Bone marrow (tissue), 2 donors: ENCODE results near the gene RPS6KA5.
"Not testable (repeated sequence)": the region's sequence is repeated elsewhere in the genome, so short reads cannot be mapped to it uniquely, and the experiment has no call there.

ENCODE experiments used
- DNase-seq, 2 donors: peaks; one replicate each; lab custom pipeline; 2025; lab: John Stamatoyannopoulos, UW

RPS6KA5 gene

DNA sequence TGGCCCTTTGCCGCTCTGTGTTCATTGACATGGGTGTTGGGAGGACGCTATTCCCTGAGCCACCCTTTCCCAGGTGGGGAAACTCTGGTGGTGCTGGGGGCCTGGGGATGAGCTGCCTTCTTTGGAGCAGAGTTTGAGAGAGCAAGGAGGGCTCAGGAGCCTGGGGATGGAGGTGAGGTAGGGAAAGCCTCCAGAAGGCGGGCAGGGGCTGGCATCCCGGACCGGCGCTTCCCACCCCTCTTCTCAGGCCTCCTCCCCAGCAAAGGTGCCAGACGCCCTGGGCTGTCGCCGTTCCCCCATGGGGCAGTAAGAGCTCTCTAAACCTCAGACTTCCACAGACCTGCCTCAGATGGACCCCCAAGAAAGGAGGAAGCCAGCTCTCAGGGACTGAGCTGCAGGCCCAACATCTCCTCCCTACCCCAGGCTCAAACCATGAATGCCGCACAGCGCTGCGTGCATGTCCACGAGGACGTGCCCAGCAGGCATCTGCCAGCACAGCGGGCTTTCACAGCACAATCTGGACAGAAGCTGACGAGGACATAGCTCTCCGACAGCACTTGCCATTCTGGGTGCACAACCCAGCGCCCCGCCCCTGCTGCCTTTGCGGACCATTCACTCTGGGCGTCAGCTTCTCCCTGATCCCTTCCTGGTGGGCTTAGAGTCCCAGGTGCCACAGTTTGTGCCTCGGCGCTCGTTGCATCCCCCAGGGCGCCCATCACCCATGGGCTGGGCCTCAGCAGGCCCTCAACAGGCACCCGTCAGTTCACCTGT lies 229.3 kb downstream of the RPS6KA5 start:
- no peak for DNase-seq

DNA sequence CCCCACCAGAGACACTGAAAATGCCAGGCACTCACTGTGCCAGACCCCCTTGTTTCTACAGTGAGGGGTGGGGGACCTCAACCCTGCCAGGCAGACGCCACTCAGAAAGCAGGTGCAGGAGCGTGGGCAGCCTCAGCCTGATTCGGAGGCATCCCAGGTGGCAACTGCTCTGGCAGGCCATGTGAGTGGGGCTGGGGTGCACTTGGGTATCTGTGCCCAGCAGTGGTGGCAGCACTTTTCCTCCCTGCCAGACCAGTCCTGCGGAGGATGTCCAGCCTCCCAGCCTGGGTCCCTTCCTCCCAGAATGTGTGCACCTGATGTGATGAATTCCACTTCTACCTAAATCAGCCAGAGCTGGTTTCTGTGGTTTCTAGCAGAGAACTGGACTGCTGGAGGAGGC lies 230.8 kb downstream of the RPS6KA5 start:
- no peak for DNase-seq

DNA sequence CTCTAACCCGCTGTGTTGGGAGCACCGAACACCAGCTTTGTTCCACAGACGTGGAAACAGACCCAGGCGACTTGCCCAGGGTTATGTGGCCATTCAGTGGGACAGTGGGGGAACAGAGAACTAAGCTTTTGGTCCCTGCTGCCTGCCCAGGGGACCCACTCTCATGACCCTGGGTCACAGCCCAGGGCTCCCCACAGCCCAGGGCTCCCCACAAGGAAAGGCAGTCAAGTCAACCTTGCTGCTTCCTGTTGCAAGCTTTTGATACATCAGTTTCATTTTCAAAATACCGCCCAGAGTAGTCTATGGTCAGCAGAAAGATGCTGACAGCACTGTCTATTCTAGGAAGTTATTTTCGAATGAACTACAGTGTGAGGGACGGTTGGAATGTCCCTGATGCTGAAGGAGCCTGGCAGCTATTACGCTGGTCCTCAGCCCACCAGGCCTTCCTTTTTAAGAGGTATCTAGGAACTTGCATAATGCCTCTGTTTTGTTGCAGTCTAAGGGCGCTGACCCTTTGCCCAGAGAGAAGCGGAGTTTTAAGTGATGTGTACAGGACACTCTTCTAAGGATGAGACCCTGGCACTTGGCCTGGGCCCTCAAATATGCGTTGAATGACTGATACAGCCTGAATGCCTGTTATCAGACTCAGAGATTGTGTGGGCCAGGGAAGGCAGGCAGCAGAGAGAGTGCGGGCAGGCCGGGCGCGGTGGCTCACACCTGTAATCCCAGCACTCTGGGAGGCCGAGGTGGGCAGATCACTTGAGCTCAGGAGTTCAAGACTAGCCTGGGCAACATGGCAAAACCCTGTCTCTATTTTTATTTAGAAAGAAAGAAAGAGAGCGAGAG lies 231.6 kb downstream of the RPS6KA5 start:
- DNase-seq = peak in 1 of 2 donors; percentile 33

GRCh38 chr14:90827919-90828610 lies 232.4 kb downstream of the RPS6KA5 start:
- DNase-seq = peak; percentile 75 to 86

- DNase-seq = not testable (repeated sequence)
Observed at GRCh38 chr14:90823542-90823941, 236.9 kb downstream of the RPS6KA5 start.

- DNase-seq = peak in 1 of 2 donors; percentile 30
Observed at GRCh38 chr14:90820958-90821357, 239.5 kb downstream of the RPS6KA5 start.

- no peak for DNase-seq
Observed at GRCh38 chr14:90819734-90820393, 240.6 kb downstream of the RPS6KA5 start.

DNA sequence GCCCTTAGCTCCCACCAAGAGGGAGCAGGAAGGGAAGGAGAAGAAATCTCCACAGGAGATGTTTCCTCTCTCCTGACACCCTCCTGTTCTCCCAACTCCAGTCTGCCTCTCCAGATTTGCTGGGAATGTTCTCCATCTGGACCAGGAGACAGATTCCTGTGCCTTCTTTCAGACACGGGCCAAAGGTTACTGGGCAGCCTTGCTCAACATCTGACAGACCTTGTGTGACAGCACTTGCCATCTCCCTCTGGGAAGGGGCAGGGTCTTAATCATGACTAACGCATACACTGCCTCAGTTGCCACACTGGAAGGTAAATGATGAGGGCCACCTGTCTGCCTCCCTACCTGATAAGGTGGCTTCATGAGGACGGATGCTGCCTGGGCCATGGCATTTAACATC lies 241.7 kb downstream of the RPS6KA5 start:
- DNase-seq = no peak

- DNase-seq = no peak
Observed at GRCh38 chr14:90816681-90817436, 243.6 kb downstream of the RPS6KA5 start.

DNA sequence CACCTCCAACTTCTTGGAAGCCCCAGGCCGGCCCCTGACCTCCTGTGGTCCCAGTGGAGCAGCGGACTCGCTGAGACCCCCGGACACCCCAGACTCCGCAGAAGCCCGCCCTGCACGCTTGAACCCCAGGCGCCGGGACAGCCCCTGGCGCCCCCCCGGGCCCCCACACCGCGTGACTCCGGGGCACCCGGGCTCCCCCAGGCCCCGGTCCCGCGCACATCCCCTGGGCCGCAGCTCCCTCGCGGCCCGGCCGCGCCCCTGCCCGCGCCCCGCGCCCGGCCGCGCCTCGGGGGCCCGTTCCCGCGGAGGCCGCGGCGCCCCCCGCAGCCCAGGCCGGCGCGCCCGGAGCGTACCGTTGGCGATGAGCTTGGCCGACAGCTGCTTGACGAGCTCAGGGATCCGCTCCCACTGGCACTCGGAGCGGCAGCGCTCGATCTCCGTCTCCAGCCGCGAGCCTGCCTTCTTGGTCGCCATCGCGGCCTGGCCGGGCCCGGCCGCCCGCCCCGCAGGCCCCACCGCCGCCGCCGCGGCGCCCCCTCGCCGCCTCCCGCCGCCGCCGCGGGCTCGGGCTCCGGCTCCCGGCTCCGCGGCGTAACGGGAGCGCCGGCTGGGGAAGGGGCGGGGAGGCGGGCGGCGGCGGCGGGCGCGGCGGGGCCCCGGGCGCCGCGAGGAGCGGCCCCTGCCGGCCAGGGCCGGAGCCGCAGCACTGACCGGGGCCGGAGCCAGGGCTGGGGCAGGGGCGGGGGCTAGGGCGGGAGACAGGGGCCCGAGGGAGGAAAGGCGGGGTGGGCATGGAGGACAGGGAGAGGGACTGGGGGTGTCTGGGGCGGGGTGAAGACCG lies 244.4 kb downstream of the RPS6KA5 start, which contains the start of gene TTC7B:
Gene TTC7B, minus strand, starts transcription at position 609 of the 841 bp plus-strand sequence. Its CDS starts 135 bp downstream, at position 474.
- DNase-seq = peak in 1 of 2 donors; percentile 32

GRCh38 chr14:90815572-90815821 lies 244.9 kb downstream of the RPS6KA5 start:
- no peak for DNase-seq

DNA sequence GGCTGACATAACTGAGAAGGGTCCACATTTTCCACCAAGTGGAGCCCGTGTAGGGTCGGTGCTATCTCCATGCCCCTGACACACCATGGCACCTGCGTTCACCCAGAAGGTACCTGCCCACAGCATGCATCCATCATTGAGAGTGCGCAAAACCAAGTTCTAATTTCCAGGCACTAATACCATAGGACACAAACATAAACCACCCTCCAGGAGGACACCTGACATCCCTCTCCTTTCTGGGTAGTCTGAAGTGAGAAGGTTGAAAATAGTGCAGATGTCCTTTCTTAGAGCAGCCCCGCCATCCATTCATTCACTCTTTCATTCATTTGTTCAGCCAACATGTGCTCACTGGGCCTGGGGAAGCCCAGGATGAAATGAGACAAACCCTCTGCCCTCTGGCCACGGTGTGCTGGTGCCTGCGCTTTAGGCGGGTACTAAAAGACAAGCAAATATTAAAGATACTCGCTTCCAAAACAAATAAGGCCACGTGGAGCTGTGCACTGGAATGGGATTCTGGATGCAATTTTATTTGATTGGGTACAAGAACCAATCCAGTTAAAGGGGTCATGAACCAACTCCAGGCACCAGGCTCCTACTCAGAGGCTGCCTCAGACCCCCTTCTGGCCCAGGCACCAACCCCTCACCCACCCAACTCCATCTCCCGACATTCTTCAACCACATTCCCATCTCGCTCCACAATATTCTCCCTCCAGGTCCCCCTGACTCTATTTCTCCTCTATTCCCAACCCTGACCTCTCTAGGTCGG lies 245.5 kb downstream of the RPS6KA5 start:
- no peak for DNase-seq

GRCh38 chr14:90813442-90813841 lies 247.0 kb downstream of the RPS6KA5 start:
- no peak for DNase-seq

DNA sequence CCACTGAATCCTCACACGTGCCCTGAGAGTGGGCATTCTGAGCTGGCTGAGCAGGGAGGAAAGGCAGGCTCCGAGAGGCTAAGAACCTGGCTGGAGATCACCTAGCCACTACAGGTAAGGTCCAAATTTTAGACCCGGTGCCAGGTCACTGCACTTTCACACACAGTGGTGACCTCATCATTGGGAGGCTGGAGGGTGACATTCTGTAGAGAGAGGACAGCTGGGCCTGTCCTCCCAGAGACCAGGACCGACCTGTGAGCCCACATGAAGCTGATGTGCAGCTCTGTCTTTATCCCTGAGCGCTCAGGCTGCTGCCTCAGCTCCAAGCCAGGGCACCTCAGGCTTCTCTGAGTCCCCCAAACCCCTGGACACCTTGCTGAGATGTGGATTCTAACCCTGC lies 248.3 kb downstream of the RPS6KA5 start:
- no peak for DNase-seq

DNA sequence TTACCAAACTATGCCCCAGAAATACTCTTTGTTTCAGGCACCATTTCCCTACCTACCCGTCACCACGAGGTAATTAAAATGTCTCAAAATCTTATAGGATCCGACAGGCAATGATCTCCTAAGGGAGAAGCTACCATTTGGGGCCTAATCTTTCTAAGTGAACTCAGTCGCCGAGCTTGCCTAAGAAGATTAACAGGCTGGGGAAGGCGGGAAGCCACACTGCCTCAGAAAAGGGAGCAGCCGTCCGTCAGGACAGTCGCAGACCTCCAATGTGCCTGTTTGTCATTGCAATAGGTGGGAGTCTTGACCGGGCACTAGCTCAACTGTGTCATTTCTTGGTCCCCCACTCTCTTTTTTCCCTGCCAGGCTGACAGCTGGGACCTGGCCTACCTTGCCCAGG lies 248.8 kb downstream of the RPS6KA5 start:
- no peak for DNase-seq

DNA sequence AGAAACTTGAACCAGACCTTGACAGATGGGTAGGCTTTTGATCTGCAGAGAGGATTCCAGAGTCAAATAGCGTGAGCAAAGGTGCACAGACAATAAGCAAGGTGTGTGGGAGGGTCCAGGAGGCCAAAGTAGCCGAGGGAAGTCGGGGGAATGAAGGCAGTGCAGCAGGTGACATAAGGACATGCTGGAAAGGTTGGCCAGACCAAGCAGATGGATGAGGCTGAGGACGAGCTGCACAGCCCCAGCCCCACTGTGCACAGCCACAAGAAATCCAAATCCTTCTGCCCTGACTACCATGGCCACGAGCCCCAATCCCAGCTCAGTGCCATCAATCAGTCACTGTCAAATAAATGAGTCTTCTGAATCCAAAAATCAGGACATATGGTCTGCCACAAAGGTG lies 249.6 kb downstream of the RPS6KA5 start:
- DNase-seq = no peak

DNA sequence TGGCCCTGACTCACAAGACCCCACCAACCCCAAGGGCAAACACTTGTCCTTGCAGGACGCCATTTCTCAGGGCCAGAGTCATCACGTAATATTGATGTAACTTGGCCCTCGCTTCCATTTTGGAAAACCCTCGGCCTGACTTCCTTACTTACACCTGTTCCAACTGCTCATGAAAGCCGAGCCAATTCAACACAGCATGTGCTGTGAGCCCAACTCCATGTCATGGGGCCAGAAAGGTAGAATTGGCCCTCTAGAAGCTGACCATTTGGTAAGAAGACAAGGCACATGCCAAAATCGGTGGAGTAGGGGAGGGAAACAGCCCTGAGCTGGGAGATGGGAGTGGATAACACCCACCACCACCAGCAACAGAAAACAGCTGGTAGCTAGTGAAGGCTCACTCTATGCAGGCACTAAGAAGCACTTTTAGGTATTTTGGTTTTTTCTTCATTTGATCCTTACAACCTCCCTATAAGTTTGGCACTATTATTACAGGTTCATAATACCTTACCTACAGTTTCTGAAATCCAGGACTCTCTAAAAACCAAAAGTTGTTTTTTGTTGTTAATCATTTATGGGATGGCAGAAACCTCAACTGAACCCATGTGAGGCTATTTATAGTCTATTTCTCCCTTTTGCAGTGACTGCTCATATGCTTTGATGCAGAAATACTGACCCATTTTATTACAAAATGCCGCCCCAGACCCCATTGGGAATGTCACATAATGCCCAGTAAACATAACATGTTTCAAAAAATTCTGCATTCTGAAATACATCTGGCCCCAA lies 250.7 kb downstream of the RPS6KA5 start:
- DNase-seq = no peak

DNA sequence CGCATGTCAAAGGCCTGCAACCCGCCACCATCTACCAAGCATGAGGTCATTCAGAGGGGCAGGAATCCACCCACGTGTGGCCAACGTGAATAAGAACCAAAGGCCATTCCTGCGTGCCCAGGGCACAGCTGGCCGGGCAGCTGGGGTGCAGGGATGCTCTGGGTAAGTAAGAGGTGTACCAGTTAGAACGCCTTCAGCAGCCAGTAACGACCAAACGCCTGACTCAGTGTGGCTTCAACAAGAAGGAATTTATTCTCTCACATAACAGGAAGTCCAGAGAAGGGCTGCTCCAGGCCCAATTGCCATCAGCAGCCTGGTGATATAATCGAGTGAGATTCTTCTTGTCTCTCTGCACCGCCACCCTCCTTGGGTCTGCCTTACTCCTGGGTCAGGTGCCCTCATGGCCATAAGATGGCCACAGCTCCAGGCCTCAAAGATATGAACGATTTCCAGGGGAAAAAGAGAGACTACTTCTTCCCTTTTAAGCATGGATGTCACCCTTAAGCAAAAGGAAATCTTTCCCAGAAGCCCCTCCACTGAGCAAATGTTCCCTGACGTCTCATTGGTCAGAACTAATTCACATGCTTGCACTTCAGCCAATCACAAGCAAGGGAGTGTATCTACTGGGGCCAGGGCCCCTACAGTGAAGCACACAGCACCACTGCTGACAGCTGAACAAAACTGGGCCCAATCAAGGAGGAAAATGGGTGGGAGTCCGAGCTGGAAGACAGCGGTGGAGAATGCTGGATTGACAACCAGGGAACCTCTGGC lies 251.5 kb downstream of the RPS6KA5 start:
- DNase-seq = no peak
